Suprapubic skin (tissue), 4 donors: ENCODE measurements around the gene LRRC27. TPM values are rescaled to one million over a fixed set of nuclear protein-coding genes. Genes with fewer than 3 reads are reported as not detected.

Experiments
- DNase-seq, 2 donors: peaks; one replicate each; pipeline ENCODE4 v3.0.0-alpha.2; 2019; ENCODE audit warnings: low spot score in 2 of 2
- H3K27ac ChIP-seq: fragments of 200-600 bp; sonication (generic); one replicate; pipeline ENCODE4 v1.5.1; 2019
- H3K27me3 ChIP-seq: fragments of 200-600 bp; sonication (generic); one replicate; pipeline ENCODE4 v1.5.1; 2019
- H3K36me3 ChIP-seq: fragments of 200-600 bp; sonication (generic); one replicate; pipeline ENCODE4 v1.5.1; 2019
- H3K4me1 ChIP-seq: fragments of 200-600 bp; sonication (generic); one replicate; pipeline ENCODE4 v1.5.1; 2019
- H3K4me3 ChIP-seq: fragments of 200-600 bp; sonication (generic); one replicate; pipeline ENCODE4 v1.5.1; 2019; ENCODE audit warnings: mild to moderate bottlenecking
- H3K9me3 ChIP-seq: fragments of 200-600 bp; sonication (generic); one replicate; pipeline ENCODE4 v1.5.1; 2019
- CTCF ChIP-seq, 2 donors: fragments of 200-600 bp in 1 of 2; fragments of 450-650 bp in 1 of 2; sonication (generic) in 1 of 2; IDR thresholded peaks; one replicate each; pipeline ENCODE4 v1.5.1; 2016 to 2019; ENCODE audit warnings: antibody characterized with exemption in 2 of 2, mild to moderate bottlenecking in 1 of 2, moderate library complexity in 1 of 2
- EP300 ChIP-seq: sonication (generic); formaldehyde crosslinking; IDR thresholded peaks from one replicate; pipeline ENCODE4 v1.6.1; 2017; ENCODE audit warnings: antibody characterized with exemption
- POLR2A ChIP-seq, 2 donors: fragments of 450-650 bp; IDR thresholded peaks; one replicate each; pipeline ENCODE4 v1.6.1; 2017; ENCODE audit warnings: antibody characterized with exemption in 2 of 2, mild to moderate bottlenecking in 2 of 2, moderate library complexity in 2 of 2
- POLR2AphosphoS5 ChIP-seq, 3 donors: sonication (generic); formaldehyde crosslinking; IDR thresholded peaks; one replicate each; pipeline ENCODE4 v1.6.1; 2017; ENCODE audit warnings: antibody characterized with exemption in 3 of 3
- WGBS: methylation state at CpG from one replicate; pipeline ENCODE4 v1.1.5; 2018; 5-methylcytosine and 5-hydroxymethylcytosine counted together
- total RNA-seq, 4 donors: library from RNA; depleted of rRNA; stranded (reverse); fragments of >200 nt; gene quantifications; one replicate each; pipeline ENCODE4 v1.1.0, GENCODE V29; 2016

LRRC27 gene
- total RNA-seq, 4 donors from 2014 or later = 6.6 to 13.1 (median 7.1) TPM

DNA sequence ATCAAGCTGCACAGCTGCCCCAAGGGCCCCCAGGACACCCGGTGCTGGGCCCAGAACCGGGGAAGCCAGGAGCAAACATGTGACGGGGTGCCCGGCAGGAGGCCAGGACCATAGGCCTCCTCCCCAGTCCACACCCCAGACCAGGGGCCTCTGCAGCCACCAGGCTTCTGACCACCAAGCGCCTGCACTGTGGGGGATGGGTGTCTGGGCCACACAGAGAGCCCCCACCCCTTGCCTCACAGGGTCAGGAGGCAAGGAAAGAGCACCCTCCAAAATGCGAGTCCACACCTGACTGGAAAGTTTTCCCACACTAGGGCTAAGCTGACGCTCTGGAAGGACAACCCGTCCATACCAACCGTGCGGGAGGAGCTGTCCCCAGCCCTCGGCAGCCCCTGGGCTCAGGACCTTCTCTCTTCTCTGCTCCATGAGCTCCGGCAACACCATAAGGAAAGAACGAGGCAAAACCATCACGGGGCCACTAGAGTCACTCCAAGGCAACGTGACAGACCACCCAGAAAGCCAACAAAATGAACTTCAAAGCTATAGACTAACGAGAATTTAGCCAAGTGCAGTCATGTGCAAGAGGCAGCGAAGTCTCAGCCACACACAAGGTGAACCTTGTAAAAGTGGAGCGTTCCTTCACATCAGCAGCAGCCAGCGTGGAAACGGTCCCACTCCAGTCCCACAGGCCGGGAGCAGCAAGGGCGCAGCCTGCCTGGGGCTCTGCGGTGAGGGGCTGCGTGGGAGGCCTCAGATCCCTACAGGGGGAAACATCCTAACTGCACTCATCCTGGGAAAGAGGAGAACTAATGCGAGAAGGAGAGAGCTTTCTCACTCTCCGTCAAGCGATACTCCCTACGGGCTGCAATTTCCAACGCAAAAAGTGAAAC lies 29.3 kb upstream of the LRRC27 start:
- 88% methylated on average over 26 of the region's 29 CpGs for WGBS
- Histone ChIP-seq H3K27ac (no peak overlapping the region), H3K4me1 (peaks cover 11% of the 10 kb centered on the region), H3K4me3 (no peak overlapping the region), H3K27me3 (peaks cover 8% of the 10 kb centered on the region), H3K9me3 (no peaks in the 10 kb centered on the region), H3K36me3 (no peaks in the 10 kb centered on the region)
- peak; percentile 42 to 54 for DNase-seq
- TF ChIP-seq POLR2AphosphoS5 (IDR thresholded peaks at IDR 0.05) (no peak), POLR2A (IDR thresholded peaks at IDR 0.05) (no peak), CTCF (IDR thresholded peaks at IDR 0.05) (no peak), EP300 (no peak)

GRCh38 chr10:132303361-132304115 lies 28.5 kb upstream of the LRRC27 start:
- DNase-seq = peak; percentile 29 to 47
- H3K4me3 ChIP-seq = no peak overlapping the region
- H3K27ac ChIP-seq = no peak overlapping the region
- peaks cover 8% of the 10 kb centered on the region for H3K27me3 ChIP-seq
- no peaks in the 10 kb centered on the region for H3K9me3 ChIP-seq
- H3K4me1 ChIP-seq = peaks cover 16% of the 10 kb centered on the region
- TF ChIP-seq CTCF (IDR thresholded peaks at IDR 0.05) (no peak), EP300 (no peak), POLR2A (IDR thresholded peaks at IDR 0.05) (no peak), POLR2AphosphoS5 (IDR thresholded peaks at IDR 0.05) (no peak)
- no peaks in the 10 kb centered on the region for H3K36me3 ChIP-seq
- WGBS = 89% methylated on average over 21 of the region's 21 CpGs

DNA sequence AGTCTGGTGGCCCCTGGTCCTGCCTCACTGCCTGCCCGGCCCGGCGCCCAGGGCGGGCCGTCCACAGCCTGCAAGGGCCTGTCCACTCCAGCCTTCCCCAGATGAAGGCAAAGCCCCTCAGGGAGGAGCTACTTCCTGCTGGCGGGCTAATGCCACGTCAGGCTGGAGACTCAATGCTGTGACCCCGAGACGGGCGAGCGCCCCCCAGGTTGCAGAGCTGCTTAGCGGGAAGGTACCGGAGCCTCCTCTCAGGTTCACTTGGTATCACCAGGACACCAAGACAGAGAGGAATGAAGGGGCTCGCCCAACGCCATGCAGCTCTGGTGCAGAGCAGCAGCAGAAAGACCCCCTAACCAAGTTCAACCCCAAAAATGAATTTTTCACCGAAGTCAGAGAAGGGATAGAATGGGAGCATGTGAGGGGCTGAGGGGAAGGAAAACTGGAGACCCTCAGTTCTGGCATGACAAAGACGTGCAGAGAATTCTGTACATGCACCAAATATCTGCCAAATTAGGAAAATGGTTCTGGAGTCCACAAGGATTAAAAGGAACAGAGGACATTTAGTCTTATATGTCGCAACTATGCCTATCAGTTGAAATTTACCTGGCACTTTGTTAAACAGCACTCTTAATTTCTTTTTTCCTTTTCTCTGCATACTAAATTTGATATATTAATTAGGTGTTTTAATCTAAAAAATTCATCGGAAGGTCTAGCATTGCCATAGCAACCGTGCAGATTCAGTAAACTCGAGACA lies 27.1 kb upstream of the LRRC27 start:
- WGBS = 93% methylated on average over 21 of the region's 21 CpGs

GRCh38 chr10:132305654-132306342 lies 26.2 kb upstream of the LRRC27 start:
- peak; percentile 44 to 47 for DNase-seq
- Histone ChIP-seq H3K27me3 (peaks cover 8% of the 10 kb centered on the region), H3K4me3 (no peak overlapping the region), H3K9me3 (no peaks in the 10 kb centered on the region), H3K4me1 (peaks cover 27% of the 10 kb centered on the region), H3K27ac (no peak overlapping the region), H3K36me3 (no peaks in the 10 kb centered on the region)
- 91% methylated on average over 22 of the region's 22 CpGs for WGBS
- TF ChIP-seq POLR2AphosphoS5 (IDR thresholded peaks at IDR 0.05) (no peak), EP300 (no peak), CTCF (IDR thresholded peaks at IDR 0.05) (no peak), POLR2A (IDR thresholded peaks at IDR 0.05) (no peak)

More for the DNA sequence above, 27.1 kb upstream of the LRRC27 start:
- Histone ChIP-seq H3K4me1 (peaks cover 27% of the 10 kb centered on the region), H3K36me3 (no peaks in the 10 kb centered on the region), H3K27me3 (peaks cover 8% of the 10 kb centered on the region), H3K9me3 (no peaks in the 10 kb centered on the region), H3K4me3 (no peak overlapping the region), H3K27ac (no peak overlapping the region)
- TF ChIP-seq CTCF (IDR thresholded peaks at IDR 0.05) (no peak), EP300 (no peak), POLR2AphosphoS5 (IDR thresholded peaks at IDR 0.05) (no peak), POLR2A (IDR thresholded peaks at IDR 0.05) (no peak)
- DNase-seq = peak; percentile 49 to 72
